ENCODE data around the gene BBS2. TPM values are rescaled to one million over a fixed set of nuclear protein-coding genes. Genes with fewer than 3 reads are reported as not detected.
A peak's percentile ranks its signal among the peaks of the same experiment; 100 is the strongest.

BBS2 gene
- total and polyA plus RNA-seq, 4 donors: 32.3 to 125 (median 40.7) TPM

DNA sequence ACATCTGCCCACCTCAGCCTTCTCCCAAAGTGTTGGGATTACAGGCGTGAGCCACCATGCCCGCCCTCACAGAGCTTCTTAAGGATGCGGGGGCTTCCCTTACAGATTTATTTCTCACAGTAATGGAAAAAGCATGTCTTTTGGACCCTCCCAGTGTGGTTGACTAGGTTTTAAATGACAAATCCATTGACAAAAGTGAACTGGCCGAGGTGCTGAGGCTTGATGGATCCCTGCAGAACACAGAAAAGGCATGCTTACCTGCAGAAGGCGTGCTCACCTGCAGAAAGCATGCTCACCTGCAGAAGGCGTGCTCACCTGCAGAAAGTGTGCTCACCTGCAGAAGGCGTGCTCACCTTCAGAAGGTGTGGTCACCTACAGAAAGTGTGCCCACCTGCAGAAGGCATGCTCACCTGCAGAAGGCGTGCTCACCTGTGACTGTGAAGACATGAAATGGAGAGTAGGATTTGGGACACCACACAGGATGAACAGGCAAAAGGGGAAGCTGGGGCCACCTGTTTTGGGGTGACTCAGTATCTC is 15.1 kb upstream of the BBS2 start:
- WGBS, 2 donors: 77 to 80% methylated on average over 8 of the region's 8 CpGs
- H3K4me1 ChIP-seq (ENCODE audit: control insufficient read depth in 1 of 2, insufficient read depth in 2 of 2, low read length in 2 of 2): no peaks in the 10 kb centered on the region
- no peaks in the 10 kb centered on the region for H3K36me3 ChIP-seq (ENCODE audit: control insufficient read depth in 1 of 2, insufficient read depth in 2 of 2, low read length in 1 of 2)

DNA sequence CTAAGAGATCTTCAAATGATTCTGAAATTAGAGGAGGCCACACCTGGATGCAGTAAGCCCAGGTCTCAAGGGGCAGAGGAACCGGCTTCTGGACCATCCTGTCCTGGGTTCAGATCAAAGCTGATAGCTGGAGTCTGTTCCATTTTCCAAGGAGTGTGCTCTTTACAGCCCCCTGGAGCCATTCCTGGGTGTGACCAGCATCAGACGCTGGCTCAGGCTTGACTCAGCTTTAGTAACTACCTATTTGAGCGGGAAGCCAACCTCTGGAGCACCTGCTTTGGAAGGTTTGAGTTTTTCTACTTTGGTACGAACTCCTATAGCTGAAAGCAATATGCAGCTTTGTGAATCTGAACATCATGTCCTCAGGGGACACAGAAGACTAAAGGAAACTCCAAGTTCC is 12.9 kb upstream of the BBS2 start:
- intact Hi-C loops (cut with DNase I): no loop called here
- H3K36me3 ChIP-seq (ENCODE audit: control insufficient read depth in 1 of 2, insufficient read depth in 2 of 2, low read length in 1 of 2): no peaks in the 10 kb centered on the region
- ATAC-seq (ENCODE audit: low FRiP score) (no peak), DNase-seq (no peak)
- peaks cover 1% of the 10 kb centered on the region for H3K9me3 ChIP-seq (ENCODE audit: control insufficient read depth, low read length)
- 67 to 71% methylated on average over 4 of the region's 4 CpGs for WGBS, 2 donors
- H3K4me3 ChIP-seq (ENCODE audit: low read length in 2 of 2): no peak overlapping the region
- H3K27me3 ChIP-seq (ENCODE audit: control insufficient read depth in 1 of 2, insufficient read depth in 2 of 2, low read length in 1 of 2): no peaks in the 10 kb centered on the region
- H3K27ac ChIP-seq (ENCODE audit: low read depth in 1 of 2, low read length in 2 of 2): no peak overlapping the region
- no peaks in the 10 kb centered on the region for H3K4me1 ChIP-seq (ENCODE audit: control insufficient read depth in 1 of 2, insufficient read depth in 2 of 2, low read length in 2 of 2)

More for the DNA sequence above, 15.1 kb upstream of the BBS2 start:
- no peak overlapping the region for H3K27ac ChIP-seq (ENCODE audit: low read depth in 1 of 2, low read length in 2 of 2)
- intact Hi-C loops (cut with DNase I): no loop called here
- no peak for DNase-seq
- H3K9me3 ChIP-seq (ENCODE audit: control insufficient read depth, low read length): peaks cover 1% of the 10 kb centered on the region
- no peaks in the 10 kb centered on the region for H3K27me3 ChIP-seq (ENCODE audit: control insufficient read depth in 1 of 2, insufficient read depth in 2 of 2, low read length in 1 of 2)
- no peak overlapping the region for H3K4me3 ChIP-seq (ENCODE audit: low read length in 2 of 2)
- ATAC-seq (ENCODE audit: low FRiP score): no peak

DNA sequence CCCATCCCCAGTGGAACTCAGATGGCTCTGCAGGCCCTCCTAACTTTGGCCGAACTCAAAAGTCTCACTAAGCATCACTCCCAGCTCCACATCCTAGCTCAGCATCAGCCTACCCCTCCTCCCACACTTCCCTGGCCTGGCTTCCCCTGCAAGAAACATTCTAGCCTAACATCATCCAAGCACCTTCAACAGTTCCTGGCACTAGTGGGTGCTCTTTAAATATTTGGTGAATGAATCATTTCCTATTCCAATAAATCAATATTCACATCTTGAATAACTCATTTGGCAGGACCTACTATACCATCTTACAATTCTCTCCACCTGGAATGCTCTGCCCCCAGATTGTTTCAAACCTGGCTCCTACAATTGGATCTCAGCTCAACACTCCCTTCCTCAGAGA is 11.0 kb upstream of the BBS2 start:
- Histone ChIP-seq H3K4me1 (ENCODE audit: control insufficient read depth in 1 of 2, insufficient read depth in 2 of 2, low read length in 2 of 2) (no peaks in the 10 kb centered on the region), H3K27ac (ENCODE audit: low read depth in 1 of 2, low read length in 2 of 2) (no peak overlapping the region), H3K27me3 (ENCODE audit: control insufficient read depth in 1 of 2, insufficient read depth in 2 of 2, low read length in 1 of 2) (no peaks in the 10 kb centered on the region), H3K36me3 (ENCODE audit: control insufficient read depth in 1 of 2, insufficient read depth in 2 of 2, low read length in 1 of 2) (no peaks in the 10 kb centered on the region), H3K4me3 (ENCODE audit: low read length in 2 of 2) (no peak overlapping the region), H3K9me3 (ENCODE audit: control insufficient read depth, low read length) (peaks cover 1% of the 10 kb centered on the region)
- ATAC-seq (ENCODE audit: low FRiP score): no peak
- DNase-seq: no peak
- WGBS, 2 donors: 82 to 89% methylated on average over 1 of the region's 1 CpG
- intact Hi-C loops (cut with DNase I): no loop called here

DNA sequence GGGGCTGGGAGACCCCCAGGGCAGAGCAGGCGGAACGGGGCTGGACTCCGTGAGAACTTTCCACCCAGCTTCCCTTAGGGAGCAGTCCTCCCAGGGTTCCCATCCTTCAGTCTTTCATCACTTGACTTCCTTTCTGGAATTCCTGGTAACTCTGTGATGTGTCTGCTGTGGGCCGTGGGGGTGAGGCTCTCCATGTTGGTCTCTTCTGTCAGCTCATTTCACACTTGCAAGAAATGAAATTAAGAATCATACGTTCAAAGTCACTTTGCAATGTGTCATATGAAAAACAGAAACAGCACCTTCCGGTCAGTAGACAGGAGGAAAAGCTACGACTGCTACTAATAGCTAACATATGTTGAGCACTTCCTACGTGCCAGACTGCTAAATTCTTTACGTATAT is 5.4 kb upstream of the BBS2 start:
- no peak for ATAC-seq (ENCODE audit: low FRiP score)
- intact Hi-C loops (cut with DNase I): no loop called here
- Histone ChIP-seq H3K27me3 (ENCODE audit: control insufficient read depth in 1 of 2, insufficient read depth in 2 of 2, low read length in 1 of 2) (no peaks in the 10 kb centered on the region), H3K27ac (ENCODE audit: low read depth in 1 of 2, low read length in 2 of 2) (no peak overlapping the region), H3K4me3 (ENCODE audit: low read length in 2 of 2) (no peak overlapping the region), H3K9me3 (ENCODE audit: control insufficient read depth, low read length) (no peaks in the 10 kb centered on the region), H3K4me1 (ENCODE audit: control insufficient read depth in 1 of 2, insufficient read depth in 2 of 2, low read length in 2 of 2) (no peaks in the 10 kb centered on the region), H3K36me3 (ENCODE audit: control insufficient read depth in 1 of 2, insufficient read depth in 2 of 2, low read length in 1 of 2) (no peaks in the 10 kb centered on the region)
- WGBS, 2 donors: 54 to 55% methylated on average over 9 of the region's 9 CpGs
- DNase-seq: no peak

DNA sequence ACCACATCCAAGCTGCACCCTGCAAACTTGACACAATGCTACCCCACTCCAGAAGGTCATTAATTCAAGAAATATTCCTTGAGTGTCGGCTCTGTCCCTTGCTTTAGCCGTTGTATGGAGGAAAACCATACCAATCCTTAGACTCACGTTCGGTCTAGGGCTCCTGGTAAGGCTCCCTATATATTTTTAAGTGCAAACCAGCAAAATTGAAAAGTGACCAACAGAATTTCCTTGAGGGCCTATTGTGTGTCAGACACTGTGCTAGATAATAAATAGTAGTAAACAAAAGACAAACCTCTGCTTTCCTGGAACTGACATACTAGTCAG is 390 bp upstream of the BBS2 start:
- DNase-seq (no peak), ATAC-seq (ENCODE audit: low FRiP score) (no peak)
- Histone ChIP-seq H3K36me3 (ENCODE audit: control insufficient read depth in 1 of 2, insufficient read depth in 2 of 2, low read length in 1 of 2) (no peaks in the 10 kb centered on the region), H3K27ac (ENCODE audit: low read depth in 1 of 2, low read length in 2 of 2) (peak overlapping the region in 1 of 2 donors; percentile 31), H3K4me1 (ENCODE audit: control insufficient read depth in 1 of 2, insufficient read depth in 2 of 2, low read length in 2 of 2) (peaks cover 3% of the 10 kb centered on the region in 2 donors), H3K4me3 (ENCODE audit: low read length in 2 of 2) (peak overlapping the region in 1 of 2 donors; percentile 61), H3K27me3 (ENCODE audit: control insufficient read depth in 1 of 2, insufficient read depth in 2 of 2, low read length in 1 of 2) (no peaks in the 10 kb centered on the region), H3K9me3 (ENCODE audit: control insufficient read depth, low read length) (no peaks in the 10 kb centered on the region)
- 6 to 11% methylated on average over 4 of the region's 4 CpGs for WGBS, 2 donors
- intact Hi-C loops (cut with DNase I): no loop called here

DNA sequence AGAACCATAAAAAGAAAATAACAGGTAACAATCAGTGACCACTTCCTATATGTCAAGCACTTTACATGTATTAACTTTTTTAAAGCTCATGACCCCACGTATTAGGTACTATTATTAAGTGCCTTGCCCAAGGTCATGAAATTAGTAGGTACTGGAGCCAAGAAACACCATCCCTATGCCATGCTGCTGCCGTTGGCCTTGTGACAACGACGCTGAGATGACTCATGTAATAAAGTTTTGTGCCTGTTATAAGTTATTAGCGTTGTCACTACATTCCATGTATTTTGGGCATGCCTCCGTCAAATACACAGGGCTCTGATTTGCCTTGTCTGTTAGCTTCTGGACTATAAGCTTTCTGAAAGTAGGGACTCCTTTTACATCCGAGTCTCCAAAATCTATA is 1.4 kb downstream of the BBS2 start:
- no peaks in the 10 kb centered on the region for H3K9me3 ChIP-seq (ENCODE audit: control insufficient read depth, low read length)
- ATAC-seq (ENCODE audit: low FRiP score) (no peak), DNase-seq (no peak)
- H3K4me1 ChIP-seq (ENCODE audit: control insufficient read depth in 1 of 2, insufficient read depth in 2 of 2, low read length in 2 of 2): peaks cover 3% of the 10 kb centered on the region in 2 donors
- H3K27me3 ChIP-seq (ENCODE audit: control insufficient read depth in 1 of 2, insufficient read depth in 2 of 2, low read length in 1 of 2): no peaks in the 10 kb centered on the region
- no peaks in the 10 kb centered on the region for H3K36me3 ChIP-seq (ENCODE audit: control insufficient read depth in 1 of 2, insufficient read depth in 2 of 2, low read length in 1 of 2)
- no peak overlapping the region for H3K27ac ChIP-seq (ENCODE audit: low read depth in 1 of 2, low read length in 2 of 2)
- intact Hi-C loops (cut with DNase I): loop anchor here in 1 of 2 donors (5.0 to 10.0 kb wide), 2 partner anchors 86 to 184 kb away; partner anchors contain the start of gene MT2A
- no peak overlapping the region for H3K4me3 ChIP-seq (ENCODE audit: low read length in 2 of 2)
- 13 to 16% methylated on average over 7 of the region's 7 CpGs for WGBS, 2 donors

DNA sequence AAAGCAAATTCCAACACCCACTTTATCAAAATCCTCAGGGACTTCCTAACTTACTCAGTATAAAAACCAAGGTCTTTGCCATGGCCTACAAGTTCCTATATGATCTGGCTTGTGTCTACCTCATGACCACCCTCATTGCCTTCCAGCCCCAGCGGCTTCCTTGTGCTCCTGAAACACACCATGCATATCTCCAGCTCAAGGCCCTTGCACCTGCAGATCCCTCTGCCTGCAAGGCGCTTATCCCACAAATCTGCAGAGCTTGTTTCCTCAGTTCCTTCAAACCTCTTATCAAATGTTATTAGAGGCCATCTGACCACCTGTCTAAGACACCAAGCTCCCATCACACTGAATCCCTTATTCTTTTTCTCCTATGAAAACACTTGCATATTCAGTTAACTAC is 2.6 kb downstream of the BBS2 start:
- intact Hi-C loops (cut with DNase I): loop anchor here in 1 of 2 donors (5.0 to 10.0 kb wide), 2 partner anchors 88 to 185 kb away; partner anchors contain the start of gene MT2A
- no peaks in the 10 kb centered on the region for H3K36me3 ChIP-seq (ENCODE audit: control insufficient read depth in 1 of 2, insufficient read depth in 2 of 2, low read length in 1 of 2)
- H3K4me3 ChIP-seq (ENCODE audit: low read length in 2 of 2): no peak overlapping the region
- H3K27me3 ChIP-seq (ENCODE audit: control insufficient read depth in 1 of 2, insufficient read depth in 2 of 2, low read length in 1 of 2): no peaks in the 10 kb centered on the region
- ATAC-seq (ENCODE audit: low FRiP score): no peak
- H3K9me3 ChIP-seq (ENCODE audit: control insufficient read depth, low read length): no peaks in the 10 kb centered on the region
- H3K4me1 ChIP-seq (ENCODE audit: control insufficient read depth in 1 of 2, insufficient read depth in 2 of 2, low read length in 2 of 2): peaks cover 3% of the 10 kb centered on the region in 2 donors
- peak overlapping the region in 1 of 2 donors; percentile 12 for H3K27ac ChIP-seq (ENCODE audit: low read depth in 1 of 2, low read length in 2 of 2)
- 86 to 89% methylated on average over 2 of the region's 2 CpGs for WGBS, 2 donors
- DNase-seq: no peak

DNA sequence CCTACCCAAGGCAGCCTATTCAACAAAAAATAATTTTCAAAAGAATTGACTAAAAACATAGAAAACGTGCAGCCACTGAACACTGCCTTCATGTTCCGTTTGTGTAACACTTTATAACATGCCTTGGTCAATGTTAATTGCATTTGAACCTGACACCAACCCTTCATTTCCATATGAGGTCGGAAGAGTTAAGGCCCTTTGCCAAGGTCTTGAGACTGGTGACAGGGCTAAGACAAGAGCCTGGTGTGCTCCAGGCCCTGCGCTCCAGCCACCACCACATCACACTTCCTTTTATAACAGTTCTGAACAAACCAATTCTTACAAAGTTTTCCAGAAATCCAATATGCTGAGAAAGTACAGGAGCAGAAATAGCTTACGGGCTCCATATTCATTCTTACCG is 4.2 kb downstream of the BBS2 start:
- no peaks in the 10 kb centered on the region for H3K36me3 ChIP-seq (ENCODE audit: control insufficient read depth in 1 of 2, insufficient read depth in 2 of 2, low read length in 1 of 2)
- ATAC-seq (ENCODE audit: low FRiP score) (no peak), DNase-seq (no peak)
- no peak overlapping the region for H3K27ac ChIP-seq (ENCODE audit: low read depth in 1 of 2, low read length in 2 of 2)
- peaks cover 3% of the 10 kb centered on the region in 2 donors for H3K4me1 ChIP-seq (ENCODE audit: control insufficient read depth in 1 of 2, insufficient read depth in 2 of 2, low read length in 2 of 2)
- 48 to 51% methylated on average over 6 of the region's 6 CpGs for WGBS, 2 donors
- no peaks in the 10 kb centered on the region for H3K27me3 ChIP-seq (ENCODE audit: control insufficient read depth in 1 of 2, insufficient read depth in 2 of 2, low read length in 1 of 2)
- no peaks in the 10 kb centered on the region for H3K9me3 ChIP-seq (ENCODE audit: control insufficient read depth, low read length)
- intact Hi-C loops (cut with DNase I): loop anchor here in 1 of 2 donors (5.0 to 10.0 kb wide), 2 partner anchors 89 to 187 kb away; partner anchors contain the start of gene MT2A
- no peak overlapping the region for H3K4me3 ChIP-seq (ENCODE audit: low read length in 2 of 2)

DNA sequence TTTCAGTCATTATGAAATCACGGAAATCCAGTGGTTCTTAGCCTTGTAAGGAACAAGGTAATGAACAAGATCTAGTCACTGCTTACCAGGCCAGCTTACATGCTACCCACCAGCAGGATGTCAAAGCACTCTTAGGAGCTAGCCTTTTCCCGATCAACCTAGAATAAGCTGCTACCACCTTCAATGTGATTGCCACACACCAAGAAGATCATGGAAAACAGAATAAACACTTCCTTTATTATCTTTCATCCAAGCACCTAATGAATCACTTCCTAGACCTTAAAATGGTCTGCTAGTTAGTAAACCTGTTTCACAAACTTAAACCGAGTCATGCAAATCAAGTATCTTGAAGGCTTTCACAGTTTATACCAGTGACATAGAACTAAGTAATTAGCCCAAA is 5.0 kb downstream of the BBS2 start:
- Histone ChIP-seq H3K27me3 (ENCODE audit: control insufficient read depth in 1 of 2, insufficient read depth in 2 of 2, low read length in 1 of 2) (no peaks in the 10 kb centered on the region), H3K9me3 (ENCODE audit: control insufficient read depth, low read length) (no peaks in the 10 kb centered on the region), H3K27ac (ENCODE audit: low read depth in 1 of 2, low read length in 2 of 2) (no peak overlapping the region), H3K4me1 (ENCODE audit: control insufficient read depth in 1 of 2, insufficient read depth in 2 of 2, low read length in 2 of 2) (peaks cover 3% of the 10 kb centered on the region in 2 donors), H3K36me3 (ENCODE audit: control insufficient read depth in 1 of 2, insufficient read depth in 2 of 2, low read length in 1 of 2) (peaks cover 3 to 4% of the 10 kb centered on the region in 2 donors), H3K4me3 (ENCODE audit: low read length in 2 of 2) (no peak overlapping the region)
- no peak for ATAC-seq (ENCODE audit: low FRiP score)
- 68 to 77% methylated on average over 3 of the region's 3 CpGs for WGBS, 2 donors
- no peak for DNase-seq
- intact Hi-C loops (cut with DNase I): loop anchor here in 1 of 2 donors (5.0 to 10.0 kb wide), 2 partner anchors 90 to 187 kb away; partner anchors contain the start of gene MT2A
